HepG2 (cell line): ENCODE measurements around the gene RBM45. TPM values are rescaled to one million over a fixed set of nuclear protein-coding genes. Genes with fewer than 3 reads are reported as not detected.

Experiments used
- ATF4 ChIP-seq, 2 experiments: fragments of 450-650 bp in 1 of 2; sonication (generic) in 1 of 2; formaldehyde crosslinking; IDR thresholded peaks; 2 replicates each; pipeline versions ENCODE4 v1.5.0 to v1.8.0; 2020 to 2022; ENCODE audit warnings: mild to moderate bottlenecking in 1 of 2, missing genetic modification reagents in 1 of 2
- ATF5 ChIP-seq: sonication (generic); formaldehyde crosslinking; IDR thresholded peaks from 2 replicates; pipeline ENCODE4 v1.4.0; 2020; ENCODE audit warnings: mild to moderate bottlenecking, low read depth, missing genetic modification reagents
- BRF2 ChIP-seq: sonication (generic); formaldehyde crosslinking; IDR thresholded peaks from 2 replicates; pipeline ENCODE4 v1.8.1; 2022; ENCODE audit warnings: mild to moderate bottlenecking, missing genetic modification reagents
- ERF ChIP-seq: IDR thresholded peaks from 2 replicates; pipeline ENCODE4 v1.6.1; 2018; ENCODE audit warnings: missing biosample characterization, missing genetic modification reagents
- FOSL1 ChIP-seq: sonication (generic); formaldehyde crosslinking; IDR thresholded peaks from 2 replicates; pipeline ENCODE4 v1.9.0; 2021; ENCODE audit warnings: missing genetic modification reagents, borderline replicate concordance
- HIVEP1 ChIP-seq: sonication (generic); formaldehyde crosslinking; IDR thresholded peaks from 2 replicates; pipeline ENCODE4 v1.4.0; 2020; ENCODE audit warnings: mild to moderate bottlenecking, missing genetic modification reagents
- KDM2A ChIP-seq: sonication (generic); formaldehyde crosslinking; IDR thresholded peaks from 2 replicates; pipeline ENCODE4 v1.4.0; 2020; ENCODE audit warnings: low read depth, missing genetic modification reagents, borderline replicate concordance
- NPAS2 ChIP-seq: sonication (generic); formaldehyde crosslinking; IDR thresholded peaks from 2 replicates; pipeline ENCODE4 v1.8.0; 2022; ENCODE audit warnings: mild to moderate bottlenecking, missing genetic modification reagents, borderline replicate concordance
- NR1H2 ChIP-seq: sonication (generic); formaldehyde crosslinking; IDR thresholded peaks from 2 replicates; pipeline ENCODE4 v1.8.1; 2022; ENCODE audit warnings: low read depth, missing genetic modification reagents, borderline replicate concordance
- PHF21A ChIP-seq: sonication (generic); formaldehyde crosslinking; IDR thresholded peaks from 2 replicates; pipeline ENCODE4 v1.5.0; 2020; ENCODE audit warnings: mild to moderate bottlenecking, missing genetic modification reagents
- TCF7L2 ChIP-seq: IDR thresholded peaks from 2 replicates; pipeline ENCODE4 v1.6.1; 2011; ENCODE audit warnings: mild to moderate bottlenecking, low read depth, low read length, moderate library complexity
- ZBTB38 ChIP-seq: sonication (generic); formaldehyde crosslinking; IDR thresholded peaks from 2 replicates; pipeline ENCODE4 v1.5.1; 2020; ENCODE audit warnings: mild to moderate bottlenecking, missing genetic modification reagents
- ZMYM3 ChIP-seq: sonication (generic); formaldehyde crosslinking; IDR thresholded peaks from 2 replicates; pipeline ENCODE4 v1.5.1; 2020; ENCODE audit warnings: mild to moderate bottlenecking, missing genetic modification reagents
- ZNF138 ChIP-seq: sonication (generic); formaldehyde crosslinking; IDR thresholded peaks from 2 replicates; pipeline ENCODE4 v1.5.0; 2020; ENCODE audit warnings: mild to moderate bottlenecking, low read depth, missing genetic modification reagents
- ZNF205 ChIP-seq: IDR thresholded peaks from 2 replicates; pipeline ENCODE4 v1.6.1; 2018; ENCODE audit warnings: missing biosample characterization, missing genetic modification reagents
- ZNF253 ChIP-seq: sonication (generic); formaldehyde crosslinking; IDR thresholded peaks from 2 replicates; pipeline ENCODE4 v1.8.0; 2022; ENCODE audit warnings: mild to moderate bottlenecking, missing genetic modification reagents, borderline replicate concordance
- ZNF430 ChIP-seq: sonication (generic); formaldehyde crosslinking; IDR thresholded peaks from 2 replicates; pipeline ENCODE4 v1.9.0; 2021; ENCODE audit warnings: mild to moderate bottlenecking, missing genetic modification reagents
- ZNF577 ChIP-seq: sonication (generic); formaldehyde crosslinking; IDR thresholded peaks from 2 replicates; pipeline ENCODE4 v1.4.0; 2020; ENCODE audit warnings: mild to moderate bottlenecking, low read depth, missing genetic modification reagents, borderline replicate concordance
- ZNF609 ChIP-seq: sonication (generic); formaldehyde crosslinking; IDR thresholded peaks from 2 replicates; pipeline ENCODE4 v1.4.0; 2020; ENCODE audit warnings: mild to moderate bottlenecking, missing genetic modification reagents, borderline replicate concordance
- ZNF776 ChIP-seq: sonication (generic); formaldehyde crosslinking; IDR thresholded peaks from 2 replicates; pipeline ENCODE4 v1.4.0; 2020; ENCODE audit warnings: mild to moderate bottlenecking, missing genetic modification reagents
- polyA plus RNA-seq, 8 experiments: library from polyadenylated mRNA; depleted of rRNA in 3 of 8; stranded (reverse) in 7 of 8; unstranded in 1 of 8; fragments of >200 nt; fragmentation: Illumina TruSeq in 4 of 8; extraction: Trizol in 4 of 8; gene quantifications; 2 replicates each; pipeline versions ENCODE4 v1.2.1 to v1.2.3, GENCODE V29; 2011 to 2016; ENCODE audit warnings: low read depth in 4 of 8, missing spikeins in 1 of 8, mixed read lengths in 1 of 8; ENCODE audit not compliant: insufficient read depth in 1 of 8
- total RNA-seq, 5 experiments: library from RNA; depleted of rRNA; stranded (reverse); fragments of >200 nt; fragmentation: Illumina TruSeq; extraction: Trizol; gene quantifications; 2 replicates each; pipeline ENCODE4 v1.2.3, GENCODE V29; 2016; ENCODE audit warnings: low read depth in 1 of 5

The RBM45 gene
- total and polyA plus RNA-seq, 2 of the 13 experiments (the other 11 are each of a cell fraction or from before 2014, with no cell fraction given), result 5.7 to 25.2 TPM

GRCh38 chr2:178112202-178113152 is at the start of gene RBM45 (continued):
- TF ChIP-seq ATF4 (CRISPR knock-in tag; IDR thresholded peaks at IDR 0.05) (peak in 1 of 2 experiments; percentile 85; a peak in 2 of 4 replicates), ZNF776 (peak; percentile 60), ZNF430 (peak; percentile 87), NR1H2 (peak; percentile 46; the same call in 1 of the 2 replicates), BRF2 (peak; percentile 96), ATF5 (CRISPR knock-in tag) (0 out of 2 replicates have a peak, but pooled peaks have one; percentile 70), TCF7L2 (no peak), ZNF138 (CRISPR knock-in tag) (0 out of 2 replicates have a peak, but pooled peaks have one; percentile 56), HIVEP1 (CRISPR knock-in tag) (peak; percentile 95), PHF21A (CRISPR knock-in tag) (peak; percentile 96), ERF (peak; percentile 99), KDM2A (peak; percentile 99), ZNF577 (no peak), NPAS2 (CRISPR knock-in tag) (no peak), ZBTB38 (CRISPR knock-in tag) (peak; percentile 25; the same call in 1 of the 2 replicates), ZNF609 (CRISPR knock-in tag) (peak; percentile 79; the same call in 1 of the 2 replicates), ZNF205 (peak; percentile 90), ZMYM3 (CRISPR knock-in tag) (peak; percentile 74; the same call in 1 of the 2 replicates), ZNF253 (CRISPR knock-in tag) (peak; percentile 43; the same call in 1 of the 2 replicates), FOSL1 (no peak; the same call in 1 of the 2 replicates)
